Measurements from ENCODE around the gene AHDC1.

DNA sequence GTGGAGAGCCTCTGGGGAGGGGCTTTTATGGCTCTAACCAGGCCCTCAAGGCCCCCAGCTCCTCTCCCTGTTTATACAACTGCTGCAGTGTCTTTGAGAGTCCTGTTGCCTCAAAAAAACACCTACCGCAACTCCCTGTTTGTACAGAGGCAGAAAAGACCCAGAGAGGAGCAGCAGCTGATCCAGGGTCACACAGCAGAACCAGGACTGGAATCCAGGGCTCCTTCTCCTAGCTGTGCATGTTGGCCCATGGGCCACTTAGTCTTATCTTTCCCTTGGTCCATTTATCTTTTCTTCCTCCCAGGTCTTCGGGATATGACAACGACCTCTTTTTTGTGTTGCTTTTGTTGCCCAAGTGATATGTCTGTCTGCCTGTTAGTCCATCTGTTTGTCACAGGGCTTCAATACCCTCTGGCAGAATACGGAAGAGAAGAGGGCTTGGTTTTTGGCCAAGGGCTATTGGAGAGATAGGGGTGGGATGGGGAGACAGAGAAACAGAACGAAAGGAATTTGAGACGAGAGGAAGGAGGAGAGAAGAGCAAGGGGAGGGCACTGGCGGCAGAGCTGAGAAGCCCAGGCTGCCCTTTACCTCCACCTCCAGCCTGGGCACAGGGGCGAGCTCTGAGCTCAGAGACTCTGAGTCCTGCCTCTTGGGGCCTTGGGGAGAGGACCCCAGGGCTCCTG lies 80.5 kb downstream of the AHDC1 start:
- TF ChIP-seq POLR2A (IDR thresholded peaks at IDR 0.05; ENCODE audit: low read length) (no peak), GATA1 (IDR thresholded peaks at IDR 0.05; ENCODE audit: low read depth, low read length) (no peak)

Measured in erythroblast (primary cell).